ENCODE measurements around the gene GUCY1A2. TPM values are rescaled to one million over a fixed set of nuclear protein-coding genes. Genes with fewer than 3 reads are reported as not detected.

GUCY1A2 gene
- total RNA-seq, 2 donors from 2014 or later, result 3.7 to 5.3 TPM

GRCh38 chr11:106691807-106692365, 326.4 kb downstream of the GUCY1A2 start:
- Mint-ChIP-seq H3K36me3 (ENCODE audit: low read depth) (no peaks in the 10 kb centered on the region), H3K27ac (no peak overlapping the region), H3K4me3 (no peak overlapping the region), H3K9me3 (no peaks in the 10 kb centered on the region), H3K27me3 (ENCODE audit: insufficient read depth) (no peaks in the 10 kb centered on the region), H3K4me1 (no peaks in the 10 kb centered on the region)
- Histone ChIP-seq H3K9me3 (ENCODE audit: control insufficient read depth, low read length) (no peaks in the 10 kb centered on the region), H3K4me1 (ENCODE audit: control insufficient read depth, insufficient read depth, low read length) (no peaks in the 10 kb centered on the region), H3K4me3 (ENCODE audit: low read length) (no peak overlapping the region), H3K36me3 (ENCODE audit: control insufficient read depth, insufficient read depth, low read length) (no peaks in the 10 kb centered on the region), H3K27ac (ENCODE audit: low read depth, low read length) (no peak overlapping the region), H3K27me3 (ENCODE audit: control insufficient read depth, insufficient read depth, low read length, poor library complexity, severe bottlenecking) (no peaks in the 10 kb centered on the region), H3K9ac (ENCODE audit: extremely low read depth, low read length, poor library complexity, severe bottlenecking) (no peak overlapping the region)
- TF ChIP-seq, protein P1, sequence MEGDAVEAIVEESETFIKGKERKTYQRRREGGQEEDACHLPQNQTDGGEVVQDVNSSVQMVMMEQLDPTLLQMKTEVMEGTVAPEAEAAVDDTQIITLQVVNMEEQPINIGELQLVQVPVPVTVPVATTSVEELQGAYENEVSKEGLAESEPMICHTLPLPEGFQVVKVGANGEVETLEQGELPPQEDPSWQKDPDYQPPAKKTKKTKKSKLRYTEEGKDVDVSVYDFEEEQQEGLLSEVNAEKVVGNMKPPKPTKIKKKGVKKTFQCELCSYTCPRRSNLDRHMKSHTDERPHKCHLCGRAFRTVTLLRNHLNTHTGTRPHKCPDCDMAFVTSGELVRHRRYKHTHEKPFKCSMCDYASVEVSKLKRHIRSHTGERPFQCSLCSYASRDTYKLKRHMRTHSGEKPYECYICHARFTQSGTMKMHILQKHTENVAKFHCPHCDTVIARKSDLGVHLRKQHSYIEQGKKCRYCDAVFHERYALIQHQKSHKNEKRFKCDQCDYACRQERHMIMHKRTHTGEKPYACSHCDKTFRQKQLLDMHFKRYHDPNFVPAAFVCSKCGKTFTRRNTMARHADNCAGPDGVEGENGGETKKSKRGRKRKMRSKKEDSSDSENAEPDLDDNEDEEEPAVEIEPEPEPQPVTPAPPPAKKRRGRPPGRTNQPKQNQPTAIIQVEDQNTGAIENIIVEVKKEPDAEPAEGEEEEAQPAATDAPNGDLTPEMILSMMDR (conservative IDR thresholded peaks at IDR 0.05), result no peak
- no peak for DNase-seq

DNA sequence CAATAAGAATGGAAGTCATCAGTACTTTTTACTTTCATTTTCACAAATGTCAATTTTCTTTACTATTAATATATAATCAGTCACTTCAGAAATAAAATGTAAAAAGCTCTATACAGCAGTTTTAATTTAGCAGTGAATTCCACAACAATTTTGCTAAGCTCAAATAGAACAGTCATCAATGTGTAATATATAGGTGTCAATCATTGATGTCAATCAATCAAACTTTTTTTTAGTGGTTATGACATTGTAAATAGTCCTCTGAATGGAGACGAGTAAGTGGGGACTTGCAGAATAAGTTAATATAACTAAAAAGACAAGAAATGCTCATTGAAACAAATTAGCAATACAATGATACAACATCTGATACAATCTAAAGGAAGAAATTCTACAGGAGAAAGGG, 327.4 kb downstream of the GUCY1A2 start:
- Histone ChIP-seq H3K27ac (ENCODE audit: low read depth, low read length) (no peak overlapping the region), H3K9me3 (ENCODE audit: control insufficient read depth, low read length) (no peaks in the 10 kb centered on the region), H3K36me3 (ENCODE audit: control insufficient read depth, insufficient read depth, low read length) (no peaks in the 10 kb centered on the region), H3K4me3 (ENCODE audit: low read length) (no peak overlapping the region), H3K9ac (ENCODE audit: extremely low read depth, low read length, poor library complexity, severe bottlenecking) (no peak overlapping the region), H3K4me1 (ENCODE audit: control insufficient read depth, insufficient read depth, low read length) (no peaks in the 10 kb centered on the region), H3K27me3 (ENCODE audit: control insufficient read depth, insufficient read depth, low read length, poor library complexity, severe bottlenecking) (no peaks in the 10 kb centered on the region)
- no peak overlapping the region for H3K4me3 Mint-ChIP-seq
- TF ChIP-seq, protein P1 (conservative IDR thresholded peaks at IDR 0.05), result no peak
- DNase-seq, result no peak
- H3K9me3 Mint-ChIP-seq, result no peaks in the 10 kb centered on the region
- no peaks in the 10 kb centered on the region for H3K36me3 Mint-ChIP-seq (ENCODE audit: low read depth)
- no peaks in the 10 kb centered on the region for H3K27me3 Mint-ChIP-seq (ENCODE audit: insufficient read depth)
- WGBS, 2 experiments (ENCODE audit: insufficient coverage in 1 of 2, insufficient read length in 1 of 2), result 100% methylated on average over 1 of the region's 1 CpG; no CpG with 5 or more reads in 1 of the 2 experiments
- H3K27ac Mint-ChIP-seq, result no peak overlapping the region
- no peaks in the 10 kb centered on the region for H3K4me1 Mint-ChIP-seq

DNA sequence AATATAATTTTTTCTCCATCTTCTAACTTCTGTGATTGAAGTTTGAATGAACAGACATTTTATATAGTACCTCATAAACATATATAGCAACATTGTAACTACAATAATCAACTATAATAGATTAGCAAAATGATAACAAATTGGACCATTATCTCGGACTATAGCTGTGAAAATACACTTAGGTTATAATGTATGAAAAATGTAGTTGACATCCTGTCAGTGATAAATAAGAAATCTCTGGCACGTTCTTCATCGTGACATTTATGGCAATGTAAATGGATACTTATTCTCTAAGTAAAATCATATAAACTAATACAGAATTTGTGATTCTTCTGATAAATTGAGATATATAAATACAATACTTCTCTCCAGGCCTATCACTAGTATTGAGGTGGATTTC, 333.3 kb downstream of the GUCY1A2 start:
- H3K27me3 Mint-ChIP-seq (ENCODE audit: insufficient read depth), result no peaks in the 10 kb centered on the region
- H3K9me3 ChIP-seq (ENCODE audit: control insufficient read depth, low read length), result no peaks in the 10 kb centered on the region
- H3K36me3 Mint-ChIP-seq (ENCODE audit: low read depth), result no peaks in the 10 kb centered on the region
- no peaks in the 10 kb centered on the region for H3K4me1 Mint-ChIP-seq
- no peak overlapping the region for H3K4me3 Mint-ChIP-seq
- no peak overlapping the region for H3K27ac ChIP-seq (ENCODE audit: low read depth, low read length)
- 93% methylated on average over 1 of the region's 3 CpGs; no CpG with 5 or more reads in 1 of the 2 experiments for WGBS, 2 experiments (ENCODE audit: insufficient coverage in 1 of 2, insufficient read length in 1 of 2)
- H3K27ac Mint-ChIP-seq, result no peak overlapping the region
- H3K9me3 Mint-ChIP-seq, result no peaks in the 10 kb centered on the region
- TF ChIP-seq, protein P1 (conservative IDR thresholded peaks at IDR 0.05), result no peak
- H3K4me3 ChIP-seq (ENCODE audit: low read length), result no peak overlapping the region
- no peak for DNase-seq
- no peaks in the 10 kb centered on the region for H3K36me3 ChIP-seq (ENCODE audit: control insufficient read depth, insufficient read depth, low read length)
- H3K9ac ChIP-seq (ENCODE audit: extremely low read depth, low read length, poor library complexity, severe bottlenecking), result no peak overlapping the region
- H3K4me1 ChIP-seq (ENCODE audit: control insufficient read depth, insufficient read depth, low read length), result no peaks in the 10 kb centered on the region
- H3K27me3 ChIP-seq (ENCODE audit: control insufficient read depth, insufficient read depth, low read length, poor library complexity, severe bottlenecking), result no peaks in the 10 kb centered on the region

Measured in endodermal cell (in vitro differentiated cells).